ENCODE measurements around the gene F13A1.

F13A1 gene

GRCh38 chr6:6166064-6166463 lies 154.4 kb downstream of the F13A1 start:
- Histone ChIP-seq H3K79me2 (ENCODE audit: insufficient read depth, low read length) (no peaks in the 10 kb centered on the region), H3K9me2 (replicated peaks; ENCODE audit: insufficient read depth, low read length) (no peaks in the 10 kb centered on the region), H2AFZ (ENCODE audit: low read depth, low read length, severe bottlenecking) (no peak overlapping the region), H3K4me3 (ENCODE audit: insufficient read depth, low read length, poor library complexity, severe bottlenecking) (no peak overlapping the region), H3K9me3 (ENCODE audit: insufficient read depth, low read length) (no peaks in the 10 kb centered on the region), H3K27me3 (ENCODE audit: low read length) (no peaks in the 10 kb centered on the region), H3F3A (ENCODE audit: insufficient read depth) (no peaks in the 10 kb centered on the region), H4K20me1 (ENCODE audit: low read depth, low read length) (no peaks in the 10 kb centered on the region), H3K27ac (ENCODE audit: low read depth, low read length) (no peak overlapping the region), H3K9ac (ENCODE audit: low read length) (no peak overlapping the region), H3K4me2 (ENCODE audit: low read depth, low read length, poor library complexity, severe bottlenecking) (no peak overlapping the region), H3K36me3 (ENCODE audit: low read length) (no peaks in the 10 kb centered on the region)
- TF ChIP-seq CTCF (IDR thresholded peaks at IDR 0.05; ENCODE audit: insufficient read depth, low read length, poor library complexity, severe bottlenecking) (no peak), EZH2phosphoT487 (conservative IDR thresholded peaks at IDR 0.05; ENCODE audit: low read length) (no peak)

- Histone ChIP-seq H3K4me2 (ENCODE audit: low read depth, low read length, poor library complexity, severe bottlenecking) (no peak overlapping the region), H3K27me3 (ENCODE audit: low read length) (no peaks in the 10 kb centered on the region), H3K36me3 (ENCODE audit: low read length) (no peaks in the 10 kb centered on the region), H3K4me3 (ENCODE audit: insufficient read depth, low read length, poor library complexity, severe bottlenecking) (no peak overlapping the region), H3K9me3 (ENCODE audit: insufficient read depth, low read length) (no peaks in the 10 kb centered on the region), H3K79me2 (ENCODE audit: insufficient read depth, low read length) (no peaks in the 10 kb centered on the region), H3K9me2 (replicated peaks; ENCODE audit: insufficient read depth, low read length) (no peaks in the 10 kb centered on the region), H3K27ac (ENCODE audit: low read depth, low read length) (no peak overlapping the region), H4K20me1 (ENCODE audit: low read depth, low read length) (no peaks in the 10 kb centered on the region), H3K9ac (ENCODE audit: low read length) (no peak overlapping the region), H2AFZ (ENCODE audit: low read depth, low read length, severe bottlenecking) (no peak overlapping the region), H3F3A (ENCODE audit: insufficient read depth) (no peaks in the 10 kb centered on the region)
- TF ChIP-seq EZH2phosphoT487 (conservative IDR thresholded peaks at IDR 0.05; ENCODE audit: low read length) (no peak), CTCF (IDR thresholded peaks at IDR 0.05; ENCODE audit: insufficient read depth, low read length, poor library complexity, severe bottlenecking) (no peak)
Observed at GRCh38 chr6:6164367-6164766, 156.1 kb downstream of the F13A1 start.

GRCh38 chr6:6154335-6154734 lies 166.1 kb downstream of the F13A1 start:
- Histone ChIP-seq H4K20me1 (ENCODE audit: low read depth, low read length) (no peaks in the 10 kb centered on the region), H3K9ac (ENCODE audit: low read length) (no peak overlapping the region)
- TF ChIP-seq CTCF (IDR thresholded peaks at IDR 0.05; ENCODE audit: insufficient read depth, low read length, poor library complexity, severe bottlenecking): no peak

GRCh38 chr6:6152060-6152459 lies 168.4 kb downstream of the F13A1 start:
- Histone ChIP-seq H3K4me2 (ENCODE audit: low read depth, low read length, poor library complexity, severe bottlenecking) (no peak overlapping the region), H3K36me3 (ENCODE audit: low read length) (no peaks in the 10 kb centered on the region), H3K4me3 (ENCODE audit: insufficient read depth, low read length, poor library complexity, severe bottlenecking) (no peak overlapping the region), H2AFZ (ENCODE audit: low read depth, low read length, severe bottlenecking) (no peak overlapping the region), H3K27me3 (ENCODE audit: low read length) (no peaks in the 10 kb centered on the region), H3K9ac (ENCODE audit: low read length) (no peak overlapping the region), H3K27ac (ENCODE audit: low read depth, low read length) (no peak overlapping the region), H3K79me2 (ENCODE audit: insufficient read depth, low read length) (no peaks in the 10 kb centered on the region), H4K20me1 (ENCODE audit: low read depth, low read length) (no peaks in the 10 kb centered on the region), H3K9me3 (ENCODE audit: insufficient read depth, low read length) (no peaks in the 10 kb centered on the region), H3K9me2 (replicated peaks; ENCODE audit: insufficient read depth, low read length) (no peaks in the 10 kb centered on the region), H3F3A (ENCODE audit: insufficient read depth) (no peaks in the 10 kb centered on the region)
- TF ChIP-seq EZH2phosphoT487 (conservative IDR thresholded peaks at IDR 0.05; ENCODE audit: low read length) (no peak), CTCF (IDR thresholded peaks at IDR 0.05; ENCODE audit: insufficient read depth, low read length, poor library complexity, severe bottlenecking) (no peak)

More at GRCh38 chr6:6154335-6154734, 166.1 kb downstream of the F13A1 start:
- H3K27me3 ChIP-seq (ENCODE audit: low read length): no peaks in the 10 kb centered on the region
- H3K4me2 ChIP-seq (ENCODE audit: low read depth, low read length, poor library complexity, severe bottlenecking): no peak overlapping the region
- H3K36me3 ChIP-seq (ENCODE audit: low read length): no peaks in the 10 kb centered on the region
- no peaks in the 10 kb centered on the region for H3K9me2 ChIP-seq (replicated peaks; ENCODE audit: insufficient read depth, low read length)
- H3K9me3 ChIP-seq (ENCODE audit: insufficient read depth, low read length): no peaks in the 10 kb centered on the region
- no peaks in the 10 kb centered on the region for H3F3A ChIP-seq (ENCODE audit: insufficient read depth)
- H3K4me3 ChIP-seq (ENCODE audit: insufficient read depth, low read length, poor library complexity, severe bottlenecking): no peak overlapping the region
- H2AFZ ChIP-seq (ENCODE audit: low read depth, low read length, severe bottlenecking): no peak overlapping the region
- no peak overlapping the region for H3K27ac ChIP-seq (ENCODE audit: low read depth, low read length)
- H3K79me2 ChIP-seq (ENCODE audit: insufficient read depth, low read length): no peaks in the 10 kb centered on the region
